HepG2 (cell line): ENCODE measurements around the gene POLN. TPM values are rescaled to one million over a fixed set of nuclear protein-coding genes. Genes with fewer than 3 reads are reported as not detected.
A peak's percentile ranks its signal among the peaks of the same experiment; 100 is the strongest.

Source experiments
- ATF2 ChIP-seq: sonication (generic); formaldehyde crosslinking; IDR thresholded peaks from 2 replicates; pipeline ENCODE4 v1.4.0; 2020; ENCODE audit warnings: missing genetic modification reagents
- CENPBD1 ChIP-seq: sonication (generic); formaldehyde crosslinking; IDR thresholded peaks from 2 replicates; pipeline ENCODE4 v1.8.0; 2022; ENCODE audit warnings: missing genetic modification reagents, low read depth, mild to moderate bottlenecking, borderline replicate concordance
- ELK4 ChIP-seq: sonication (generic); formaldehyde crosslinking; IDR thresholded peaks from 2 replicates; pipeline ENCODE4 v1.9.0; 2021; ENCODE audit warnings: missing genetic modification reagents, borderline replicate concordance
- FLYWCH1 ChIP-seq: sonication (generic); formaldehyde crosslinking; IDR thresholded peaks from 2 replicates; pipeline ENCODE4 v1.8.1; 2023; ENCODE audit warnings: mild to moderate bottlenecking, missing genetic modification reagents
- HNRNPK ChIP-seq: fragments of 200-400 bp; formaldehyde crosslinking; IDR thresholded peaks from 2 replicates; pipeline ENCODE4 v1.6.1; 2018; ENCODE audit warnings: low read length, low read depth, moderate library complexity, mild to moderate bottlenecking; ENCODE audit not compliant: poor library complexity, severe bottlenecking
- JDP2 ChIP-seq: sonication (generic); formaldehyde crosslinking; IDR thresholded peaks from 2 replicates; pipeline ENCODE4 v1.8.1; 2022; ENCODE audit warnings: missing genetic modification reagents, borderline replicate concordance
- MYNN ChIP-seq: sonication (generic); formaldehyde crosslinking; IDR thresholded peaks from 2 replicates; pipeline ENCODE4 v1.4.0; 2020; ENCODE audit warnings: mild to moderate bottlenecking, low read depth, missing genetic modification reagents
- PAWR ChIP-seq: sonication (generic); formaldehyde crosslinking; IDR thresholded peaks from 2 replicates; pipeline ENCODE4 v1.4.0; 2020; ENCODE audit warnings: missing genetic modification reagents, mild to moderate bottlenecking, borderline replicate concordance
- RBM22 ChIP-seq: fragments of 200-400 bp; formaldehyde crosslinking; optimal IDR thresholded peaks from 2 replicates; pipeline ENCODE3; 2017; ENCODE audit warnings: mild to moderate bottlenecking, low read length, moderate library complexity
- SALL2 ChIP-seq: sonication (generic); formaldehyde crosslinking; IDR thresholded peaks from 2 replicates; pipeline ENCODE4 v1.8.1; 2023; ENCODE audit warnings: mild to moderate bottlenecking, missing genetic modification reagents, inconsistent platforms
- SIX4 ChIP-seq: sonication (generic); formaldehyde crosslinking; IDR thresholded peaks from 2 replicates; pipeline ENCODE4 v1.4.0; 2020; ENCODE audit warnings: missing genetic modification reagents
- SMARCC2 ChIP-seq: fragments of 450-650 bp; IDR thresholded peaks from 2 replicates; pipeline ENCODE4 v1.6.1; 2017; ENCODE audit warnings: antibody characterized with exemption, mild to moderate bottlenecking
- SP1 ChIP-seq, 2 experiments: fragments of 450-650 bp in 1 of 2; sonication (generic) in 1 of 2; formaldehyde crosslinking in 1 of 2; IDR thresholded peaks; 2 replicates each; pipeline versions ENCODE4 v1.4.0 to v1.6.1; 2016 to 2020; ENCODE audit warnings: missing genetic modification reagents in 1 of 2
- TBX2 ChIP-seq: sonication (generic); formaldehyde crosslinking; IDR thresholded peaks from 2 replicates; pipeline ENCODE4 v1.5.0; 2020; ENCODE audit warnings: missing genetic modification reagents, mild to moderate bottlenecking, borderline replicate concordance
- ZBTB3 ChIP-seq: sonication (generic); formaldehyde crosslinking; IDR thresholded peaks from 2 replicates; pipeline ENCODE4 v1.4.0; 2020; ENCODE audit warnings: low read depth, mild to moderate bottlenecking, moderate library complexity, missing genetic modification reagents, borderline replicate concordance
- ZBTB33 ChIP-seq: sonication (generic); formaldehyde crosslinking; IDR thresholded peaks from 2 replicates; pipeline ENCODE4 v1.4.0; 2020; ENCODE audit warnings: missing genetic modification reagents
- ZBTB7A ChIP-seq: sonication (generic); formaldehyde crosslinking; IDR thresholded peaks from 2 replicates; pipeline ENCODE4 v1.8.0; 2022; ENCODE audit warnings: mild to moderate bottlenecking, missing genetic modification reagents
- ZFP1 ChIP-seq: IDR thresholded peaks from 2 replicates; pipeline ENCODE4 v1.6.1; 2016
- ZFP36 ChIP-seq: fragments of 150-350 bp; IDR thresholded peaks from 2 replicates; pipeline ENCODE4 v1.6.1; 2018; ENCODE audit warnings: borderline replicate concordance, low read length, low read depth; ENCODE audit not compliant: partially characterized antibody
- ZMYM4 ChIP-seq: sonication (generic); formaldehyde crosslinking; IDR thresholded peaks from 2 replicates; pipeline ENCODE4 v1.8.1; 2023; ENCODE audit warnings: mild to moderate bottlenecking, missing genetic modification reagents
- ZNF276 ChIP-seq: sonication (generic); formaldehyde crosslinking; IDR thresholded peaks from 2 replicates; pipeline ENCODE4 v1.4.0; 2020; ENCODE audit warnings: mild to moderate bottlenecking, low read depth, missing genetic modification reagents
- ZNF343 ChIP-seq: sonication (generic); formaldehyde crosslinking; IDR thresholded peaks from 2 replicates; pipeline ENCODE4 v1.4.0; 2020; ENCODE audit warnings: mild to moderate bottlenecking, missing genetic modification reagents
- ZNF766 ChIP-seq: sonication (generic); formaldehyde crosslinking; IDR thresholded peaks from 2 replicates; pipeline ENCODE4 v1.5.0; 2020; ENCODE audit warnings: missing genetic modification reagents, borderline replicate concordance
- polyA plus RNA-seq, 8 experiments: library from polyadenylated mRNA; depleted of rRNA in 3 of 8; stranded (reverse) in 7 of 8; unstranded in 1 of 8; fragments of >200 nt; fragmentation: Illumina TruSeq in 4 of 8; extraction: Trizol in 4 of 8; gene quantifications; 2 replicates each; pipeline versions ENCODE4 v1.2.1 to v1.2.3, GENCODE V29; 2011 to 2016; ENCODE audit warnings: low read depth in 4 of 8, missing spikeins in 1 of 8, mixed read lengths in 1 of 8; ENCODE audit not compliant: insufficient read depth in 1 of 8
- total RNA-seq, 5 experiments: library from RNA; depleted of rRNA; stranded (reverse); fragments of >200 nt; fragmentation: Illumina TruSeq; extraction: Trizol; gene quantifications; 2 replicates each; pipeline ENCODE4 v1.2.3, GENCODE V29; 2016; ENCODE audit warnings: low read depth in 1 of 5

POLN gene
- total and polyA plus RNA-seq, 2 of the 13 experiments (the other 11 are each of a cell fraction or from before 2014, with no cell fraction given): 0.93 to 1.5 TPM

- TF ChIP-seq CENPBD1 (CRISPR knock-in tag): no peak
- TF ChIP-seq MYNN (CRISPR knock-in tag): no peak
- TF ChIP-seq ATF2 (CRISPR knock-in tag): no peak
- TF ChIP-seq ZNF343 (CRISPR knock-in tag): peak; percentile 87
- TF ChIP-seq ZFP36: no peak
- TF ChIP-seq JDP2 (CRISPR knock-in tag): no peak
- peak; percentile 41 for TF ChIP-seq HNRNPK
- no peak for TF ChIP-seq ZFP1
- peak; percentile 89 for TF ChIP-seq SALL2
- peak; percentile 59; the same call in 1 of the 2 replicates for TF ChIP-seq TBX2 (CRISPR knock-in tag)
- TF ChIP-seq RBM22: no peak
- TF ChIP-seq SIX4: no peak
- no peak for TF ChIP-seq FLYWCH1 (CRISPR knock-in tag)
- peak; percentile 81 for TF ChIP-seq ZMYM4
- TF ChIP-seq SMARCC2: no peak
- TF ChIP-seq ELK4: no peak
- TF ChIP-seq ZNF766: peak; percentile 73; the same call in 1 of the 2 replicates
- peak; percentile 49; the same call in 1 of the 2 replicates for TF ChIP-seq ZNF276 (CRISPR knock-in tag)
- TF ChIP-seq SP1 (IDR thresholded peaks at IDR 0.05): no peak
- TF ChIP-seq SP1 (CRISPR knock-in tag; IDR thresholded peaks at IDR 0.05): no peak; the same call in 1 of the 2 replicates
- TF ChIP-seq ZBTB7A (CRISPR knock-in tag): no peak
- TF ChIP-seq ZBTB3 (CRISPR knock-in tag): no peak
- TF ChIP-seq PAWR (CRISPR knock-in tag): no peak
- TF ChIP-seq ZBTB33 (CRISPR knock-in tag): no peak
These were observed 20.4 kb upstream of the POLN start (continued) for GRCh38 chr4:2262145-2262943.
